GM23248 (cell line): Measurements from ENCODE around the gene VIL1.

Experiments used
- EZH2 ChIP-seq: fragments of 200-600 bp; sonication (generic); IDR thresholded peaks from 2 replicates; pipeline ENCODE4 v1.6.1; 2018; ENCODE audit warnings: antibody characterized with exemption, mild to moderate bottlenecking; ENCODE audit not compliant: insufficient read depth, poor library complexity, severe bottlenecking
- EZH2phosphoT487 ChIP-seq: fragments of 200-600 bp; sonication (generic); IDR thresholded peaks from 2 replicates; pipeline ENCODE4 v1.6.1; 2018; ENCODE audit warnings: antibody characterized with exemption, moderate library complexity, mild to moderate bottlenecking, low read depth; ENCODE audit not compliant: insufficient read depth

DNA sequence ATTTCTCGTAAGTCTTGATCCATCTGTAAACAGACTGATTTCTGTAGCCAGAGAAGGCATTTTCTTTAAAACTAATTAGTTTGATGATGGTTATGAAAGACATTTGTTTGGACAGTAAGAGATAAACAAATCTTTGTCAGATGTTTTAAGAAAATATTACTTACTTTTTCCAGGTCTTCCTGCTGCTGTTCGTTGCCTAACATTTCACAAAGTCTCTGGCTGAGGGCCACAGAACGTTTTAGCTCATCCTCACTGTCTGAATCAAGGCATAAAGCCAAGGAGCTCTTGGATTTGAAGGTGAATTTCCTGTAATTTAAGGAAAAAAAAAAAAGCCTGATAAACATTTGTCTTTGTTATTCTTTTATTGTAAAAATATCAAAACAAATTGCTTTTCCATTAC, 57.8 kb downstream of the VIL1 start:
- TF ChIP-seq EZH2, result no peak
- TF ChIP-seq EZH2phosphoT487, result no peak
